ENCODE measurements around the gene NCMAP.

DNA sequence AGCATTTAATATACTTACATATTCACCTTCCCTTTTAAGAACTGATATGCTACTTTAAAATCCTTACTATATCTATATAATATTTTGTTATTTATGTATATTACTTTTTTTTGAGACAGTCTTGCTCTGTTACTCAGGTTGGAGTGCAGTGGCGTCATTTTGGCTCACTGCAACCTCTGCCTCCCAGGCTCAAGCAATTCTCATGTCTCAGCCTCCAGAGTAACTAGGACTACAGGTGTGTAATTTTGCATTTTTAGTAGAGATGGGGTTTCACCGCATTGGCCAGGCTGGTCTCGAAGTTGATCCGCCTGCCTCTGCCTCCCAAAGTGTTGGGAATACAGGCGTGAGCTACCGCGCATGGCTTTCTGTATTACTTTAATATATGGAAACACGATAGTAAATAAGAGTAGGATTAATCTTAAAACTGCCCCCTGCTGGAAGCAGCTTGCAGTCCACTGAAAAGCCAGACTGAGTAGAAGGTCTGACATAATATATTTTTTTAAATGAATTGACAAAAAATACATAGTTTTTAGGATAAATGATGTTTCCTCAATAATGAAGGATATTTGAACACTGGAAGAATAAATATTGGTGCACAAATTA lies 28.8 kb upstream of the NCMAP start:
- TF ChIP-seq, protein P1, sequence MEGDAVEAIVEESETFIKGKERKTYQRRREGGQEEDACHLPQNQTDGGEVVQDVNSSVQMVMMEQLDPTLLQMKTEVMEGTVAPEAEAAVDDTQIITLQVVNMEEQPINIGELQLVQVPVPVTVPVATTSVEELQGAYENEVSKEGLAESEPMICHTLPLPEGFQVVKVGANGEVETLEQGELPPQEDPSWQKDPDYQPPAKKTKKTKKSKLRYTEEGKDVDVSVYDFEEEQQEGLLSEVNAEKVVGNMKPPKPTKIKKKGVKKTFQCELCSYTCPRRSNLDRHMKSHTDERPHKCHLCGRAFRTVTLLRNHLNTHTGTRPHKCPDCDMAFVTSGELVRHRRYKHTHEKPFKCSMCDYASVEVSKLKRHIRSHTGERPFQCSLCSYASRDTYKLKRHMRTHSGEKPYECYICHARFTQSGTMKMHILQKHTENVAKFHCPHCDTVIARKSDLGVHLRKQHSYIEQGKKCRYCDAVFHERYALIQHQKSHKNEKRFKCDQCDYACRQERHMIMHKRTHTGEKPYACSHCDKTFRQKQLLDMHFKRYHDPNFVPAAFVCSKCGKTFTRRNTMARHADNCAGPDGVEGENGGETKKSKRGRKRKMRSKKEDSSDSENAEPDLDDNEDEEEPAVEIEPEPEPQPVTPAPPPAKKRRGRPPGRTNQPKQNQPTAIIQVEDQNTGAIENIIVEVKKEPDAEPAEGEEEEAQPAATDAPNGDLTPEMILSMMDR (IDR thresholded peaks at IDR 0.05; ENCODE audit: low read length), result peak; percentile 64
- no peak for TF ChIP-seq EZH2 (IDR thresholded peaks at IDR 0.05; ENCODE audit: borderline replicate concordance, low read length)
